HG03457 (cell line): ENCODE measurements around the gene MARCHF7.
"Not testable (repeated sequence)": the region's sequence is repeated elsewhere in the genome, so short reads cannot be mapped to it uniquely, and the experiment has no call there.

Source experiments
- ATAC-seq: cut with Tn5 transposase; IDR thresholded peaks from one replicate; pipeline ENCODE4 v1.9.1; 2021; ENCODE audit warnings: moderate number of reproducible peaks; ENCODE audit not compliant: unreplicated experiment

Gene MARCHF7

DNA sequence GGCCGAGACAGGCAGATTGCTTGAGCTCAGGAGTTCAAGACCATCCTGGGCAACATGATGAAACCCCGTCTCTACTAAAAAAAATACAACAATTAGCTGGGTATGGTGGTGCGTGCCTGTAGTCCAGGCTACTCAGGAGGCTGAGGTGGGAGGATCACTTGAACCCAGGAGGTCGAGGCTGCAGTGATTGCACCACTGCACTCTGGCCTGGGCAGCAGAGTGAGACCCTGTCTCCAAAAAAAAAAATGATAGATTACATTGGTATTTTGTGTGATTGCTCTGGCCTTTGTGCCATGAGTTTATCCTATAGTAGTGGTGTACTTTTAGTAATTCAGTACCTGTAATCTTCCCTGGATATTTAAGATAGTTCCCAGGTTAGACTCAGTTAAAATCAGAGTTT, 4.1 kb downstream of the MARCHF7 start:
- not testable (repeated sequence) for ATAC-seq

DNA sequence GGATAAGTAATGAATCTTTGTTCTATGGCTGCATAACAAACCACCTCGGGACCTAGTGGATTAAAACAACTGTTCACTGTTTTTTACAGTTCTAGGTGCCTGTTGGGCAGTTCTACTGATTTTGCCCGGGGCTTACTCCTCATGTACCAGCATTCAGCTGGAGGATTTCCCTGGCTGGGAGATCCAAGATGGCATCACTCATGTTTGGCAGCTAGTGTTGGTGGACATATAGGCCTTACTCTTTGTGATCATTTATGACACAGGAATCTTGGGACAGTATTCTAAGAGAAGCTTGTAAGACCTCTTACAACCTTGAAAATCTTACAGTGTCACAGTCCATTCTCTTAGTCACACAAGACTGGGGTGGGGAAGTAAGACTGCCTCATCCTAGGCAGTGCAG, 4.6 kb downstream of the MARCHF7 start:
- no peak for ATAC-seq

- ATAC-seq: no peak
These were observed 8.4 kb downstream of the MARCHF7 start for GRCh38 chr2:159720676-159721075.

GRCh38 chr2:159722580-159722979, 10.3 kb downstream of the MARCHF7 start:
- no peak for ATAC-seq

- not testable (repeated sequence) for ATAC-seq
These were observed 12.7 kb downstream of the MARCHF7 start for GRCh38 chr2:159724795-159725572.

DNA sequence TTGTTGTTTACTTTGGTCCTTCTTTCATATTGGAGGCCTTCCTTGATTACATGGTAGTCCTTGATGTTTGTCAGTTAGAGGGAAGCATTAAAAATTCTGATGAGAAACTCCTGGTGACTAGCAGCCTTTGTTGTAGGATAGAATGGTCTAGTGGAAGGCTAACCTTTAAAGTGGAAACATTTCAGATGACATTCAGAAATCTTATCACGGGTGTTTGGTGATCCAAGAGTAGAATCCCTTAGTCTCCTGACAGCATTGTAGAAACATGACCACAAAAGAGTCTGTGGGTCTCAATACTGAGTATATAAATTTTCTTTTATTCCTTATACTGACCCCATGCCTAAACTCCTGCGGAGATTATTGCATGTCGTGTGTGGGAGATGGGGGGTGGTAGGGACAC, 13.4 kb downstream of the MARCHF7 start:
- no peak for ATAC-seq

GRCh38 chr2:159728629-159729028, 16.3 kb downstream of the MARCHF7 start:
- no peak for ATAC-seq

- no peak for ATAC-seq
These were observed 23.3 kb downstream of the MARCHF7 start for GRCh38 chr2:159735648-159736047.

DNA sequence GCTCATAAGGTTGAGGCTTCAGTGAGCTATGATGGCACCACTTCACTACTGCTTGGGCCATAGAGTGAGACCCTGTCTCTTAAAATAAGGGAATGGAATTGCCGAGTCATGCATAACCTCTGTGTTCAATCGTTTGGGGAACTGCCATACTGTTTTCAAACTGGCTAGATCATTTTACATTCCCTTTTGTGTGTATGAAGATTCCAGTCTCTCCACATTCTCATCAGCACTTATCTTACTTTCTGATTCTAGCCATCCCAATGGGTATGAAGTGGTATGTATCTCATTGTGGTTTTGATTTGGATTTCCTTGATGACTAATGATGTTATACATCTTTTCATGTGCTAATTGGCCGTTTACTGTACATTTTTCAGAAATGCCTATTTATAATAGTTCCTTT, 23.7 kb downstream of the MARCHF7 start:
- no peak for ATAC-seq

GRCh38 chr2:159737292-159737916, 25.1 kb downstream of the MARCHF7 start:
- ATAC-seq: no peak

DNA sequence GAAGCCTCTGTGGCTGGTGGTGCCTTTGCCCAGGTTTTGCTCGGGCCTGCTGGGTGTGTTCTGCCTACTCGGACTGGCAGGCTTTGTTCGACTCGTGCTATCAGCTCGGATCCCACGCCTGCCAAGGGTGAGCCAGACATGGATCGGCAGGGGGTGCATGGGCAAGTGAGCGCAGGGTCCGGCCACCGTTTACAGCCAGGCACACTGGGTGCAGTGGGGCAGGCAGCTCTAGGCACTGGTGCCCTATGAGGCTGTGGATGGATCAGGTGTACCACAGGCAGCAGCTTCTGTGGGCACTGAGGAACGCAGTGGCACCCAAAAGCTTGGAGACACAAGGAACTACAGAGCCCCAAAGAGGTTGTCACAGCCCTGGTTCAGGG, 25.6 kb downstream of the MARCHF7 start:
- no peak for ATAC-seq

- no peak for ATAC-seq
These were observed 26.4 kb downstream of the MARCHF7 start for GRCh38 chr2:159738509-159739390.

- ATAC-seq: no peak
These were observed 30.5 kb downstream of the MARCHF7 start for GRCh38 chr2:159742846-159743245.

- ATAC-seq: no peak
These were observed 32.1 kb downstream of the MARCHF7 start for GRCh38 chr2:159744363-159744762.

DNA sequence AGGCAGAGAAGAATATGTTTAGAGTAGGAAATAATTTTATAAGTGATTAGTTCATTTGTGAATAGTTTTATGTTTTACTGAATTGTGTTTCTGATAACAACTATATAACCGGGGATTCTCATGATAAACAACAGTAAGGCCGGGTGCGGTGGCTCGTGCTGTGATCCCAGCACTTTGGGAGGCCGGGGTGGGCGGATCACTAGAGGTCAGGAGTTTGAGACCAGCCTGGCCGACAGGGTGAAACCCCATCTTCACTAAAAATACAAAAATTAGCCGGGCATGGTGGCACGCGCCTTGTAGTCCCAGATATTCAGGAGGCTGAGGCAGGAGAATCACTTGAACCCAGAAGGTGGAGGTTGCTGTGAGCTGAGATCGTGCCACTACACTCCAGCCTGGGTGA, 32.9 kb downstream of the MARCHF7 start:
- not testable (repeated sequence) for ATAC-seq

- no peak for ATAC-seq
These were observed 35.8 kb downstream of the MARCHF7 start for GRCh38 chr2:159748089-159748488.

DNA sequence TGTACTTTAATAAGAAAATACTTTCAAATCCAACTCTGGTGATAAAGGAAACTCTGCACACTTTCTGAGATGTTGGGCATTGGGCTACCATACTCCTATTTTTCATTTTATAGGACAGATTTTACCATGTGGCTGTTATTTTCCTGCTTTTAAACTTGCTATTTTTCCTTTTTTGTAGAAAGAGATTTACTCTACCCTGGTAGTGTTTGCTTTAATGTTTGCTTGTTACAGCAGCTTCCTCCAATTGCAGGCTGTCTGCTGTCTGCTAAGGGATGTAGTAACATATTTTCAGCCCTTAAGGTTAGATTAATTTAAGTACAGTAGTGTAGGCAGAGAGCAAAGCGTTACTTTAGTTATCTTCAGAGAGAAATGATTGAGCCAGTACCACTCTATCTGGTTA, 38.6 kb downstream of the MARCHF7 start:
- no peak for ATAC-seq

- no peak for ATAC-seq
These were observed 41.5 kb downstream of the MARCHF7 start for GRCh38 chr2:159753797-159754196.

GRCh38 chr2:159755014-159755413, 42.7 kb downstream of the MARCHF7 start:
- ATAC-seq: no peak

GRCh38 chr2:159755788-159756187, 43.5 kb downstream of the MARCHF7 start:
- ATAC-seq: no peak

DNA sequence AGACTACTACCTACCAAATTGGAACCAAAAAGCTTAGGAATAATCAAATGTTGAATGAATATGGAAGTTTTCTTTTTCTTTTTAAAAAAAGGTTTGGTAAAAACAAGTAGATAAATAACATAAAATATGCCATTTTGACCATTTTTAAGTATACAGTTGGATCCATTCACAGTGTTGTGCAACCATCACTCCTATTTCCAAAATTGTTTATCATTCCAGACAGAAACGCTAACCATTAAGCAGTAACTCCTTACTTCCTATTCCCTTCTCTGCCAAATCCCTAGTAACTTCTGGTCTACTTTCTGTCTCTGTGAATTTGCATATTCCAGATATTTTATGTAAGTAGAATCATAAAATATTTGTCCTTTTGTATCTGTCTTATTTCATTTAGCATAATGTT, 45.9 kb downstream of the MARCHF7 start:
- no peak for ATAC-seq

DNA sequence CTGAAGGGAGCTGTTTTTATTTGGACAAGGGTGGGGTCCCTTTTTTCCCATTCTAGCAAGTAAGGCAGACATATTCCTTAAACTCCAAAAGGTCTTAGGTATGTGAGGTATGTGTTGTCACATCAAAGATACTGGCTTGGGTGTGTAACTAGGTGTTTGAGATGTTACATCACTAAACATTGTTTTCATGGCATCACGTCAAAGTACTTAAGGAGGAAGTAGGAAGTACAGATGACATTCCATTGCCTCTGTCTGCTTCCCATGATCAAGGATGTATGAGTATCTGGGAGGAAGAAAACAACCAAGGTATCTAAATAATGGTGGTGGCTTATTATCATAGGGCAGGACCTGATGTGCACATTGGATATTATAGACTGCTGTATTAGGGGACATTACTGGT, 46.4 kb downstream of the MARCHF7 start:
- no peak for ATAC-seq
